GM19324 (cell line): ENCODE data around the gene FANCL.
"Not testable (repeated sequence)": the region's sequence is repeated elsewhere in the genome, so short reads cannot be mapped to it uniquely, and the experiment has no call there.

ENCODE experiments used
- ATAC-seq: cut with Tn5 transposase; IDR thresholded peaks from one replicate; pipeline ENCODE4 v1.9.1; 2021; ENCODE audit warnings: mild to moderate bottlenecking, moderate library complexity; ENCODE audit not compliant: unreplicated experiment, low FRiP score

FANCL gene

GRCh38 chr2:58240670-58241545 lies at the start of gene FANCL:
Gene FANCL, minus strand, starts transcription at chr2:58241325. Its CDS starts 12 bp downstream, at chr2:58241313.
- peak; percentile 90 for ATAC-seq

GRCh38 chr2:58289029-58289428 lies 47.9 kb upstream of the FANCL start:
- no peak for ATAC-seq

DNA sequence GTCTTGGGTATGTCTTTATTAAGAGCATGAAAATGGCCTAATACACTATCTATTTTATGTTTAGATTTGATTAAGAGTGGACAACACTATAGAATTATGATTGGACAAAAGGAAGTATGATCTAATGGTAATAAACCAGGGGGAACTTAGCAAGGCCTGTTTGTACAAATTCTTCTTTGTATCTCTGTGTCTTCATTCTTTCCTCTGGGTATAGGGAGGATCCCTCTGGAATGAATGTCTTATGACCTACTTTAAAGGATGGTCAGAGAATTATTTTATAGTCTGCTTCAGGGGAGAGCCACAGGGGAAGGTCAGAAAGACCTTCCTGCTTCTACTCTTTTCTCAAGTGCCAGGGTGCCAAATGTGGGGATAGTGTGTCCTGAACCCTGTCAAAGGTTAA lies 42.8 kb upstream of the FANCL start:
- no peak for ATAC-seq

- ATAC-seq, result not testable (repeated sequence)
Observed at GRCh38 chr2:58275144-58275543, 34.0 kb upstream of the FANCL start.

GRCh38 chr2:58271826-58272225 lies 30.7 kb upstream of the FANCL start:
- no peak for ATAC-seq

- ATAC-seq, result no peak
Observed at GRCh38 chr2:58268685-58269084, 27.6 kb upstream of the FANCL start.

DNA sequence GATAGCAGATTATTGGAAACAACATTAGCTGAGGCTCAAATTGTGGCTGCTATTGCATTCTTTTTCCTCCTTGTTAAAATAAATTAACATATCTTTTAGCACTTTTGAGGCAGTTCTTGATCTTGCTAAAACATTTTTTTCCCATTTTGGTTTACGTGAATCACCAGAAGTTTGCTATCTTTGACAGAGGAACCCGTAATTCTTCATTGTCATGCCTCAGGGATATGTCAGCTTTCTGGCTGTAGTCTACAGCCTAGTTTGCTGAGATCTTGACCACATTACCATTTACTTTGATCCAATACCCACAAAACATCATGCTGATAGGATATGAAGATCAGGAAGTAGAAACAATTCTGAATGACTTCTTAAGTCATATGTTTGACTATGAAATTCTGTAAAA lies 25.1 kb upstream of the FANCL start:
- no peak for ATAC-seq

DNA sequence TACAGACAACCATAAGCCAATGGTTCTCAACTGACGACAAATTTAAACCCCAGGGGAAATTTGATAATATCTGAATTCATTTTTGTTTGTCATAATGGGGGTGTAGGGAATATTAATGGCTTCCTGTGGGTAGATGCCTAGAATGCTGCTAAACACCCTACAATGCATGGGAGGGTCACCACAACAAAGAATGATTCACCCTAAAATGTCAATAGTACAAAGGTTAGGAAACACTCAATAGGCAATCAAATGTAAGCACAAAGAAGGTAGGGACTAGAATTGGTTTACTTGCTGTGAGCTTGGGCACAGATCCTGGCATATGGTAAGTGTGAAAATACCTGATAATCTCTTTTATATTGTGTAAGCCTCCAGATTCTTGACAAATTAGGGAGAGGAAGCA lies 20.1 kb upstream of the FANCL start:
- ATAC-seq, result no peak

- not testable (repeated sequence) for ATAC-seq
Observed at GRCh38 chr2:58258456-58258855, 17.3 kb upstream of the FANCL start.

GRCh38 chr2:58251331-58252201 lies 10.4 kb upstream of the FANCL start:
- not testable (repeated sequence) for ATAC-seq

GRCh38 chr2:58241546-58241864 lies 380 bp upstream of the FANCL start:
- no peak for ATAC-seq

DNA sequence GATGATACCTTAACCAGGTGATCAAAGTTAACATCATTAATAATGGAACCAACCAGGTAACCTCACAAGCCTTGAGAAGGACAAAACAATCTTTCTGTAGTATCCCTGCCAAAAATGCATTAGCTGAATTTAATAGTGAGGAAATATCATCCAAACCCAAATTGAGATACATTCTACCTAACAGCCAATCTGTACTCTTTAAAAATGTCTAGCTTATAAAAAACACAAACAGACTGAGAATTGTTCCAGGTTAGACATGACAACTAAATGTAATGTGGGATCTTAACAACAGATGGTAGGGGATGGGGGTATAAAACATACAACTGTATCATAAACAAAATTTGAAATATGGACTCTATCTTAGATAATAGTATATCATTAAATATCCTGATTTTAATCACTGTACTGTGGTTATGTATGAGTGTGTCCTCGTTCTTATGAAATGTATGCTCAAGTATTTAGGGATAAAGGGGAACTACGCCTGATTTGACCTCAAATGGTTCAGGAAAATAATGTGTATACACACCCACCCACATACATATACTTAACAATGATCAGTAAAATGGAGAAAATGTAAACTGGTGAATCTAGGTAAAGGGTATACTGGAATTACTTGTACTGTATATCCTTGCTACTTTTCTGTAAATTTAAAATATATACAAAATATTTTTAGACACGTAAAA lies 1.7 kb downstream of the FANCL start:
- no peak for ATAC-seq

DNA sequence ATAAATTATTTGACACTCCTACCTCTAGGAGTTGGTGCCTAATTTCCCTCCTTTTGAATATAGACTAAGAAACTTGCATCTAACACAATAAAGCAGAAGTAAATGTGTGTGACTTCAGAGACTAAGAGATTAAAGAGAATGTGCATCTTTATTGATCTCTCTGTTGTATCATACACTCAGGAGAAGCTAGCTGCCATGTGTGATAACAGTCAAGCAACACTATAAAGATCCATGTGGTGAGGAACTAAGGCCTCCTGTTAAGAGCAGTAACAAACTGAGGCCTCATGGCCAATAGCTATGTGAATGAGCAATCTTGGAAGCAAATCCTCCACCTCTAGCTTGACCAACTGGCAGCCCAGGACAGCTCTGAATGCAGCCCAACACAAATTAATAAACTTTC lies 3.4 kb downstream of the FANCL start:
- ATAC-seq, result no peak

DNA sequence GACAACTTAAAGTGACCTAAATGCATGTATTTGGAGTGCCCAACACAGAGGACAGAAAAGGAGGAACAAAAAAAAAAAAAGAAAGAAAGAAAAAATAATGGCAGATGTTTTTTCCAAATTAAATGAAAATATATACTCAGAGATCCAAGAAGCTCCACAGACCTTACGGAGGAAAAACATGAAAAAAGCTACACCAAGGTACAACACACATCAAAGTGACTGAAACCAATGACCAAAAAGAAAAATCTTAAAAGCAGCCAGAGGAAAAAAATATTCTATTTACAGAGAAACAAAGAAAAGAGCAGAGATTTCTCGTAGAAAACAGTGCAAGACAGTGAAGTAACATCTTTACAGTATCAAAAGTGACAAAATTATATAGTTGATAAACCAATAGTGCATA lies 5.1 kb downstream of the FANCL start:
- ATAC-seq, result no peak

- ATAC-seq, result no peak
Observed at GRCh38 chr2:58235170-58235569, 6.0 kb downstream of the FANCL start.

DNA sequence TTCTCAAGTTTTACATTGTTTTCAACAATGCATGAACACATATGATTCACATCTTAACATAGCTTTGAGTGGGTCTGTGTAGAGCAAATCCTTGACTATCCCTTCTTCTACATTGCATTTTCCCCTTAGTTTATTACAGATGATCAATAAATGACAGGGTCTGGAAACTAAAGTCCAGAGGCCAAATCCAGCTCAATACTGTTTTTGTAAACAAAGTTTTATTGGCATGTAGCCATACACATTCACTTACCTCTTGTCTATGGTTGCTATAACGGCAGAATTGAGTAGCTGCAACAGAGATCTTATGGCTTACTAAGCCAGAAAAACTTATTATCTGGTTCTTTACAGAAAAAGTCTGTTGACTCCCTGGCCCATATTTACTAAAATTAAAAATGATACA lies 12.8 kb downstream of the FANCL start:
- ATAC-seq, result no peak

DNA sequence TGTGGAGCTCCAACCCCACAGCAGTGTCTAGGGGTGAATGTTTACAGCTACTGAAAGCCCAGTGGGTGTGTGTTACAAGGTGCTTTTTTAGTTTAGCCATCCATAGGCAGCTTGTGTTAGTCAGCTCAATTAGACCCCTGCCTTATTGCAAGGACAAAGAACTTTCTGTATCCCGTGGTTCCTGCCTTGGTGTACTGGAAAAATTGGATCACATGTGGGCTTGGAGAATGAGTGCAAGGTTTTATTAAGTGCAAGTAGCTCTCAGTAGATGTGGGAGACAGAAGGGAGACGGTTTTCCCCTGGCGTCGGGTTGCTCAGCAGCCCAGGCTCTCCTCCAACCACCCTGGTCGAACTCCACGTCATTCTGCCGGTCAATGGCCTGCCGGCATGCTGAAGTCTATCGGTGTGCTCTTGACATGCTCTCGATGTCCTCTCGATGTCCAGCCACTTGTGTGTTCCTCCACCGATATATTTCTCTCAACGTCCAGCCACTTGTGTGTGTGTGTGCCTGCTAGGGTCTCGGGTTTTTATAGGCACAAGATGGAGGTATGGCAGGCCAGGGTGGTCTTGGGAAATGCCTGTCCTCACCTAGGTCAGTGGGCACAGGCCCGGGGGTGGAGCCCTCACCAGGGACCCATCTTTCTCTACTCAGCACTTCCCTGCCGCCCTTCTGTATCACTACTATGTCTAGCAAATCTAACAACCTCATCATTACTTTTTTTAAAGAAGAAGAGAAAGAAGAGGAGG lies 13.8 kb downstream of the FANCL start:
- no peak for ATAC-seq

DNA sequence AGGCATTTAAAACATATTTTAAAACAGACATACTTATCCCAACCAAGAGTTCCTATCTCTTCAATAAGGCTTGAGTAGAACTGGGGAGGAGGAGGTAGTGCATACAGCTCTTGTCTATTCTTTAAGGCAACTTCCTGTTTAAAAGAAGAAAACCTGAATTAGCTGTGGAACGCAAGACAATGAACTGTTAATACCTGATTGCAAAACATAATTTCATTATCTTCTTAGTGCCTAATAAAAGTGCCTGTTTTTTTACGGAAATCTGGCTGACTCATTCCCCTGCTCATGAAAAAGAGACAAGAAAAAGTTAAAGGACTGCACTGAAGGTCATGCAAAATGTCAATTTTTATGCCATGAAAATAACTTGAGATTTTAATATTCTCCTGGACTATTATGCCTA lies 19.2 kb downstream of the FANCL start:
- no peak for ATAC-seq

- no peak for ATAC-seq
Observed at GRCh38 chr2:58215429-58215828, 25.7 kb downstream of the FANCL start.

DNA sequence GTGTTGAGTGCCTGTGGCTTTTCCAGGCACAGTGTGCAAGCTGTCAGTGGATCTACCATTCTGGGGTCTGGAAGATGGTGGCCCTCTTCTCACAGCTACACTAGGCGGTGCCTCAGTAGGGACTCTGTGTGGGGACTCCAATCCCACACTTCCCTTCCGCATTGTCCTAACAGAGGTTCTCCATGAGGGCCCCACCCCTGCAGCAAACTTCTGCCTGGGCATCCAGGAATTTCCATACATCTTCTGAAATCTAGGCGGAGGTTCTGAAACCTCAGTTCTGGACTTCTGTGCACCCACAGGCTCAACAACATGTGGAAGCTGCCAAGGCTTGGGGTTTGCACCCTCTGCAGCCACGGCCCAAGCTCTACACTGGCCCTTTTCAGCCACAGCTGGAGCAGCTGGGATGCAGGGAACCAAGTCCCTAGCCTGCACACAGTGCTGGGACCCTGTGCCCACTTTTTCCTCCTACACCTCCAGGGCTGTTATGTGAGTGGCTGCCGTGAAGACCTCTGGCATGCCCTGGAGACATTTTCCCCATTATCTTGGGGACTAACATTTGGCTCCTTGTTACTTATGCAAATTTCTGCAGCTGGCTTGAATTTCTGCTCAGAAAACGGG lies 30.1 kb downstream of the FANCL start:
- ATAC-seq, result not testable (repeated sequence)
